OCI-LY3 (cell line): ENCODE measurements around the gene CD300LD.

Experiments
- EZH2phosphoT487 ChIP-seq: fragments of 200-600 bp; shearing (Covaris generic); IDR thresholded peaks from 2 replicates; pipeline ENCODE4 v1.6.1; 2018; ENCODE audit warnings: antibody characterized with exemption, mixed run types, low read depth
- TF ChIP-seq, protein P1 (sequence below): fragments of 200-600, 300-600 bp; sonication (generic); IDR thresholded peaks from 2 replicates; pipeline ENCODE4 v1.5.1; 2014; ENCODE audit warnings: antibody characterized with exemption, low read length, low read depth

DNA sequence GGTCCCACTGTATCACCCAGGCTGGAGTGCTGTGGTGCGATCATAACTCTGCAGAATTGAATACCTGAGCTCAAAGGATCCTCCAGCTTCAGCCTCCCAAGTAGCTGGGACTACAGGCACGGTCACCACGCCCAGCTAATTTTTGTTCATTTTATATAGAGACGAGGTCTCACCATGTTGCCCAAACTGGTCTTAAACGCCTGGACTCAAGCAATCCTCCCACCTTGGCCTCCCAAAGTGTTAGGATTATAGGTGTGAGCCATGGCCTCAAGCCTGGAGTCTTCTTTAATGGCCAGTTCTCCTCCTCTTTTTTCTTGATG is 61.3 kb downstream of the CD300LD start:
- TF ChIP-seq, protein P1, sequence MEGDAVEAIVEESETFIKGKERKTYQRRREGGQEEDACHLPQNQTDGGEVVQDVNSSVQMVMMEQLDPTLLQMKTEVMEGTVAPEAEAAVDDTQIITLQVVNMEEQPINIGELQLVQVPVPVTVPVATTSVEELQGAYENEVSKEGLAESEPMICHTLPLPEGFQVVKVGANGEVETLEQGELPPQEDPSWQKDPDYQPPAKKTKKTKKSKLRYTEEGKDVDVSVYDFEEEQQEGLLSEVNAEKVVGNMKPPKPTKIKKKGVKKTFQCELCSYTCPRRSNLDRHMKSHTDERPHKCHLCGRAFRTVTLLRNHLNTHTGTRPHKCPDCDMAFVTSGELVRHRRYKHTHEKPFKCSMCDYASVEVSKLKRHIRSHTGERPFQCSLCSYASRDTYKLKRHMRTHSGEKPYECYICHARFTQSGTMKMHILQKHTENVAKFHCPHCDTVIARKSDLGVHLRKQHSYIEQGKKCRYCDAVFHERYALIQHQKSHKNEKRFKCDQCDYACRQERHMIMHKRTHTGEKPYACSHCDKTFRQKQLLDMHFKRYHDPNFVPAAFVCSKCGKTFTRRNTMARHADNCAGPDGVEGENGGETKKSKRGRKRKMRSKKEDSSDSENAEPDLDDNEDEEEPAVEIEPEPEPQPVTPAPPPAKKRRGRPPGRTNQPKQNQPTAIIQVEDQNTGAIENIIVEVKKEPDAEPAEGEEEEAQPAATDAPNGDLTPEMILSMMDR: no peak
- TF ChIP-seq EZH2phosphoT487: no peak
